ENCODE data around the gene OR8K3. TPM values are rescaled to one million over a fixed set of nuclear protein-coding genes. Genes with fewer than 3 reads are reported as not detected.

OR8K3 gene
- total RNA-seq: not detected

DNA sequence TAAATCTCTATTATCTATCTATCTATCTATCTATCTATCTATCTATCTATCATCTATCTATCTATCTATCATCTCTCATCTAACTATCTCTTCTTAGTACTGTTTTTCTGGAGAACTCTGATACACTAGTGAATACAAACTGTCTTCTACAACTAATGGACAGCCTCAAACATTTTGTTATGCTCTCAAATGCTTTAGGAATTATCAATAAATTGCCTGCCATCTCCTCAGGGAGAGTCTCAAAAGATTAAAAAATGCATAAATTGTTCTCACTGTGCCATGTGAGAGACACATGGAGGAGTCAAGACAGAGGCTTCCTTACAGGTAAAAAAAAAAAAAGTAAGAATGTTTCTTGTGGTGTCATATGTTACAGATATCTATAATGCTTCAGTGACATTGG lies at the start of gene OR8K3:
Gene OR8K3, plus strand, starts transcription at position 301 of the 400 bp plus-strand sequence. CDS start 3,163 bp downstream, outside the sequence.

DNA sequence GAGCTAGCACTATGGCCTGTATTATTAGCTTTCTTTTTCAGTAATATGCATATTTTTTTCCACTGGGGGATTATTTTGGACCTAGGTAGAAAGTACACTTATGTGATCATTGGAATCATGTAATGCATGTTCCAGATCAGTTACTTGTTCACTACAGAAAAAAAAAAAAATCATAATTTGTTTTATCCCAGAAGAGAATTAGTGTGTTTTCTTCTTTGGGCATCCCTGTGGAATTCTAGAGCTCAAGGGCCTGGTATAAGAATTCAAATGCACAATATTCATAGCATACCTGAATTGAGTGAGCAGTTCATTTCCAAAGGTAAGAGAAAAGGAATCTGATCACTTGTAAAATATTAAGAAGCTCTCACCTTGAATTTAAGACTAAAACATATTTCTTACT lies 41.1 kb upstream of the OR8K3 start, which contains the start of gene OR5T1:
Gene OR5T1, plus strand, starts transcription at position 301 of the 400 bp plus-strand sequence. CDS start 1,485 bp downstream, outside the sequence.

DNA sequence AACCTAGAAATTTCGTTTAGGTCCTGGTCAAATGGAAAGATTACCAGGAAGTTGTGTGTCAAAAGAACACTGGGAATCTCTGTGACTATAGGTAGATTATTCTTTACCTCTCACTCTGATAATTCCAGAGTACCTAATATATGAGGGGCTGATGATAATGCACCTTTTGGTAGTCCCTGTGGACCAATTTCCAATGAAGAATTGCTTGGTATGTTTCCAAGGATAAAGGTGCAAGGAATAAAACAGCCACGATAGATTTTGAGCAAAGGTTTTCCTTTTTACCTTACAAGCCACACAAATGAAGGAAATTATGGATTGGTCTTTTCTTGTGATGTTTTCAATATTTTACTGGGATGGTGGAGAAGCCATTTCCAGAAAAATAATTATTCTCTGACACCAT lies 22.8 kb upstream of the OR8K3 start, which contains the start of gene OR8H1:
Gene OR8H1, minus strand, starts transcription at position 101 of the 400 bp plus-strand sequence. CDS start 1,192 bp downstream, outside the sequence.

DNA sequence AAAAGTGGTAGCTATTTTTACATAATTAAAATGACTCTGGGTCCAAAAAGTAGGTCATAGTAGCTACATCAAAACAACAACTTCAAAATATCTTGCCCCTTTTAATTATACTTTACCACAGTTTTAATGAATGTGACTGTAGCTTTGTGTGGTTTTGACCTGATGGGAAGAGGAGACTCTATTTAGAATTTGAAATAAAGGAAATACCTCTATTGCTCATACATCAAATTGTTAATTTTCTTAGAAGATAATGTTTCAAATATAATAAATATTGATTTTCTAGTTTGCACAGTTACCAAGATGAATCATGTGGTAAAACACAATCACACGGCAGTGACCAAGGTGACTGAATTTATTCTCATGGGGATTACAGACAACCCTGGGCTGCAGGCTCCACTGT lies 30.8 kb downstream of the OR8K3 start, which contains the start of gene OR8K1:
Gene OR8K1, plus strand, starts transcription at position 301 of the 400 bp plus-strand sequence. Its CDS starts 0 bp downstream, at position 301.

DNA sequence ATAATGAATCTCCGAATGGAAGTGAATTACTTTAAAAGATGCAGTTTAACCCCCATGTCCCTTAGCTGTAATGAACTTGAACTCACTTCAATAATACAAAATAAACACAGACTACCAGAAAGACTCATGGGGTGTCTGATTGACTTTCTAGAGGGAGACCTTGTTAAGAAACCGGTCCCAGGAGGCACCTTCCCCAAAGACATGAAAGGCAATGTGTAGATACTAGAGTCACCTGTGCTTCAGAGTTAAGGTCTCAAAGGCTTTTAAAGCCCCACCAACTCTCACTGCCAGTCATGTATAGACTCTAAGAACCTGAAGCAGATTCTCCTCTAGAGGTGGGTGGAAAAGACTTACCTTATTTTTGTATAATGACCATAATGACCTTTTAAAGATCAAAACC lies 39.0 kb downstream of the OR8K3 start, which contains the start of gene OR8J1:
Gene OR8J1, plus strand, starts transcription at position 301 of the 400 bp plus-strand sequence. CDS start 5,956 bp downstream, outside the sequence.

Other genes with a start within 250 kb of the OR8K3 start
- gene OR8I2, start 221.8 kb upstream of the OR8K3 start, total RNA-seq: not detected
- gene OR8H2, start 211.5 kb upstream of the OR8K3 start, total RNA-seq: not detected
- not detected for gene OR8H3, start 192.8 kb upstream of the OR8K3 start, total RNA-seq
- not detected for gene OR8J3, start 174.9 kb upstream of the OR8K3 start, total RNA-seq
- gene OR8K5, start 154.8 kb upstream of the OR8K3 start, total RNA-seq: not detected
- gene OR5J2, start 138.5 kb upstream of the OR8K3 start, total RNA-seq: not detected
- not detected for gene OR5T2, start 80.9 kb upstream of the OR8K3 start, total RNA-seq
- gene OR5T3, start 62.9 kb upstream of the OR8K3 start, total RNA-seq: not detected
- gene OR5T1, start 41.0 kb upstream of the OR8K3 start, total RNA-seq: not detected
- not detected for gene OR8H1, start 22.9 kb upstream of the OR8K3 start, total RNA-seq
- gene OR8K1, start 30.9 kb downstream of the OR8K3 start, total RNA-seq: not detected
- not detected for gene OR8J1, start 39.1 kb downstream of the OR8K3 start, total RNA-seq
- gene OR8U1, start 60.5 kb downstream of the OR8K3 start, total RNA-seq: not detected
- gene OR5AL1, start 97.6 kb downstream of the OR8K3 start, total RNA-seq: not detected
- gene OR5M3, start 158.2 kb downstream of the OR8K3 start, total RNA-seq: not detected
- not detected for gene OR5M8, start 176.2 kb downstream of the OR8K3 start, total RNA-seq
- gene OR5M11, start 228.1 kb downstream of the OR8K3 start, total RNA-seq: not detected